ENCODE measurements around the gene BPHL. TPM values are rescaled to one million over a fixed set of nuclear protein-coding genes. Genes with fewer than 3 reads are reported as not detected.

BPHL gene
- total RNA-seq = 9.6 and 10.6 TPM in 2 replicates

DNA sequence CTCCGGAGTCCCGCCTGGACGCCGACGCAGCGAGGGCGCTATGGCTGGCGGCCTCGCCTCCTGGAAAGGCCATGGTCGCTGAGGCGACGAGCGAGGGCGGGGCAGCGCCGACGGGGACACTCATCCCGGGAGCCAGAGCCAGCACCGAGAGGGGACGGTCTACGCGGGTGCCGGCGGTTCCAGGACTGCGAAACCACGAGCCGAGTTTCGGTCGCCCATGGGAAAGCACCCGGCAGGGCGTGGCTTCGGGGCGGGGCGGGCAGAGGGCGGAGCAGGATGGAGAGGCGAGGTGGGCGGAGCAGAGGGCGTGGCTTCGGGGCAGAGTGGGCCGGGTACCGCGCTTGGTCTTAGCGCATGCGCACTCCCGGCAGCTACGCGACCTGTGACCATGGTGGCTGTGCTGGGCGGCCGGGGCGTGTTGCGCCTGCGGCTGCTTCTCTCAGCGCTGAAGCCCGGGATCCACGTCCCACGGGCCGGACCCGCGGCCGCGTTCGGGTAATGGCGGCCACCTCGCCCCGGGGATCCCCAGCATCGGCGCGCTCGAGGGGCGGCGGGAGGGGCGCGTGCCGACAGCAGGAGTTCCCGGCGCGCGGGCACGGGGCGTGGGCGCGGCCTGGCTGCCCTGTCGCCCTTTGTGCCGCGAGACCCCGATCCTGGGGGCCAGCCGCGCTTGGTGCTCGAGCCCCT lies at the start of gene BPHL:
Gene BPHL (plus strand): TSS at position 359 of the 687 bp plus-strand sequence. CDS start 30 bp downstream, at position 389.

DNA sequence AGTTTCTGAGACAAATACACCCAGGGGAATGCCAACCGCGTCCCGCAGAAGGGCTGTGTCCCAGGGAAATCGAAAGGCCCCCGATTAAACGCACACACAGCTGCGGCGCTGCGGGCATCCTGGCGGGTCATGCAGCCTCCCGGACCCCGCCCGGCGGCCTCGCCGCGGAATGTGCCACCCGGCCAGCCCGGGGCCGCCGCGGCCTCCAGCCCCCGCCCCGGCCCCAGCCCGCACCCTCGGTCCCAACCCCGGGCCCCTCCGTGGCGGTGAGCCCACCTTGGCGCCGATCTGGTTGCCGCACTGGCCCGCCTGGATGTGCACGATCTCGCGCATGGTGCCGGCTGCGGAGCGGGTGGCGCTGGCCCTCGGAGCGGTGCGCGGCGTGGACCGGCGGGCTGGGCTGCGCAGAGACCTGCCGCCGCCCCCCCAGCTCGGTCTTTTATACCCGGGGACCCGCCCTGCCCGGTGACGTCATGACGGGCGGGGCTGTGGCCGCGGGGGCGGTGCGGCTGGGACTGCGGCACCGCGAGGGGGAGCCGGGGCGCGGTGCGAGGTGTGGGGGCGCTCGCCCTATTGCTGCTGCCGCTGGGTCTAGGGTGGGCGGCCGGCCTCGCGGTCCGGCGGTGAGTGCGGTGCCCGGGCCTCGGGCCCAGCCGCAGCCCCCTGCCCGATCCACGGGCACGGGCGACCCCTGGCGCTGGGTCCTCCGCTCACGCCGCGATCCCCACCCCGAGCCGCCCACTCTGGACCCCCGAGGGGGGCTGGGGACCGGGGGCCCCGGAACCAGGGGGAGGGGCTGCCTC lies 38.8 kb downstream of the BPHL start, which contains the start of gene TUBB2A:
Gene TUBB2A (minus strand): TSS at position 414 of the 803 bp plus-strand sequence. CDS start 81 bp downstream, at position 333.

Small RNA genes within 50 kb of the gene (small RNA-seq; reads per million reads assigned to genes)
- gene RNA5SP201 = not detected

Other genes with a start within 250 kb of the BPHL start
- gene SERPINB9, start 215.4 kb upstream of the BPHL start, total RNA-seq = 1.5 and 2.0 TPM in 2 replicates
- 88.2 and 112 TPM in 2 replicates for gene SERPINB6, start 147.1 kb upstream of the BPHL start, total RNA-seq
- 12.7 and 15.8 TPM in 2 replicates for gene NQO2, start 118.8 kb upstream of the BPHL start, total RNA-seq
- 13.2 and 15.8 TPM in 2 replicates for gene RIPK1, start 50.2 kb upstream of the BPHL start, total RNA-seq
- 42.8 and 45.2 TPM in 2 replicates for gene TUBB2A, start 38.8 kb downstream of the BPHL start, total RNA-seq
- gene TUBB2B, start 108.9 kb downstream of the BPHL start, total RNA-seq = 0.37 and 2.7 TPM in 2 replicates
- 39.9 and 43.4 TPM in 2 replicates for gene PSMG4, start 140.2 kb downstream of the BPHL start, total RNA-seq

Measured in subcutaneous preadipocyte (primary cell).